HL-60 (cell line): Measurements from ENCODE around the gene ASB8.

Experiments
- CTCF ChIP-seq: IDR thresholded peaks from one replicate; pipeline ENCODE4 v1.5.1; 2011; ENCODE audit warnings: low read length, control low read depth, inconsistent platforms; ENCODE audit not compliant: insufficient read depth
- POLR2AphosphoS5 ChIP-seq: IDR thresholded peaks from 2 replicates; pipeline ENCODE4 v1.6.1; 2012; ENCODE audit warnings: low read depth

- TF ChIP-seq CTCF = no peak
- TF ChIP-seq POLR2AphosphoS5 = no peak
These were observed 2.7 kb upstream of the ASB8 start for GRCh38 chr12:48160046-48160445.
